GM18526 (cell line): ENCODE measurements around the gene ADAMTS15.

ENCODE experiments used
- POLR2A ChIP-seq: IDR thresholded peaks from 3 replicates; pipeline ENCODE4 v1.6.1; 2011; ENCODE audit not compliant: insufficient read length; ENCODE audit errors: extremely low read depth

ADAMTS15 gene

GRCh38 chr11:130477586-130478203 lies 29.2 kb downstream of the ADAMTS15 start:
- TF ChIP-seq POLR2A: no peak

GRCh38 chr11:130478204-130478701 lies 29.8 kb downstream of the ADAMTS15 start:
- no peak for TF ChIP-seq POLR2A

GRCh38 chr11:130478881-130479280 lies 30.4 kb downstream of the ADAMTS15 start:
- no peak for TF ChIP-seq POLR2A

GRCh38 chr11:130480186-130480585 lies 31.7 kb downstream of the ADAMTS15 start:
- TF ChIP-seq POLR2A: no peak

GRCh38 chr11:130480711-130481140 lies 32.3 kb downstream of the ADAMTS15 start:
- TF ChIP-seq POLR2A: no peak

- no peak for TF ChIP-seq POLR2A
Observed at GRCh38 chr11:130483124-130483523, 34.7 kb downstream of the ADAMTS15 start.

- TF ChIP-seq POLR2A: no peak
Observed at GRCh38 chr11:130485983-130486382, 37.5 kb downstream of the ADAMTS15 start.

- TF ChIP-seq POLR2A: no peak
Observed at GRCh38 chr11:130486391-130486836, 38.0 kb downstream of the ADAMTS15 start.

GRCh38 chr11:130486987-130487923 lies 38.8 kb downstream of the ADAMTS15 start:
- no peak for TF ChIP-seq POLR2A

GRCh38 chr11:130487924-130488815 lies 39.7 kb downstream of the ADAMTS15 start:
- TF ChIP-seq POLR2A: no peak

- TF ChIP-seq POLR2A: no peak
Observed at GRCh38 chr11:130488848-130489584, 40.6 kb downstream of the ADAMTS15 start.

GRCh38 chr11:130489716-130490115 lies 41.3 kb downstream of the ADAMTS15 start:
- no peak for TF ChIP-seq POLR2A

GRCh38 chr11:130490682-130491449 lies 42.4 kb downstream of the ADAMTS15 start:
- no peak for TF ChIP-seq POLR2A

GRCh38 chr11:130498181-130498580 lies 49.7 kb downstream of the ADAMTS15 start:
- TF ChIP-seq POLR2A: no peak
